Motor neuron (in vitro differentiated cells): ENCODE results near the gene N4BP2. TPM values are rescaled to one million over a fixed set of nuclear protein-coding genes. Genes with fewer than 3 reads are reported as not detected.
"Not testable (repeated sequence)": the region's sequence is repeated elsewhere in the genome, so short reads cannot be mapped to it uniquely, and the experiment has no call there.

Experiments used
- ATAC-seq, 8 experiments: fragments of 200-7000 bp; cut with Tn5 transposase; replicated peaks in 6 of 8; 2 replicates each; pipeline ENCODE4 v1.8.0; 2021; ENCODE audit warnings: mild to moderate bottlenecking in 8 of 8, moderate library complexity in 8 of 8
- H3K27ac ChIP-seq, 2 donors: fragments of 250-450 bp; sonication (Bioruptor Pico); 2 replicates each; pipeline ENCODE4 v1.9.0; 2021; ENCODE audit warnings: antibody characterized with exemption in 2 of 2, mild to moderate bottlenecking in 2 of 2, moderate library complexity in 1 of 2
- H3K4me1 ChIP-seq, 2 donors: fragments of 250-450 bp; sonication (Bioruptor Pico); replicated peaks in 1 of 2; 2 replicates each; pipeline ENCODE4 v1.6.1; 2021; ENCODE audit warnings: antibody characterized with exemption in 2 of 2, mild to moderate bottlenecking in 2 of 2, moderate library complexity in 1 of 2
- H3K4me3 ChIP-seq, 5 donors: fragments of 250-450 bp; sonication (Bioruptor Pico); 2 replicates each; pipeline ENCODE4 v1.9.0; 2021; ENCODE audit warnings: antibody characterized with exemption in 5 of 5, mild to moderate bottlenecking in 5 of 5, moderate library complexity in 4 of 5
- WGBS, 10 experiments: fragments of 450-650 bp; shearing (Covaris generic); methylation state at CpG; one replicate each; pipeline ENCODE4 v1.0.0; 2022; 5-methylcytosine and 5-hydroxymethylcytosine counted together
- in situ Hi-C, 9 experiments: fragments of 400-800 bp; cut with MboI; loops; one replicate each; pipeline ENCODE4 v1.15.0; 2021; ENCODE audit warnings: low sequenced_read_pairs in 9 of 9, low pct_unique_long_range_greater_than_20kb in 2 of 9; ENCODE audit not compliant: unreplicated experiment in 9 of 9
- total RNA-seq, 8 experiments: library from RNA; unstranded; fragments of 300-600 nt; gene quantifications; 2 replicates each; pipeline versions ENCODE4 v1.2.3 to v1.2.4, GENCODE V29; 2022

N4BP2 gene
- total RNA-seq = 10 to 100 TPM in 7 of 8 experiments, 1 to 10 TPM in 1; 7.4 to 38.0 (median 27.3) TPM

GRCh38 chr4:40056716-40057585 is at the start of gene N4BP2:
TSS of gene N4BP2 (plus strand) at chr4:40056850. CDS start at chr4:40097341, 40,491 bp downstream.
- ATAC-seq = peak; percentile 57 to 87 (median 80)
- Histone ChIP-seq H3K4me1 (peaks cover 11 to 13% of the 10 kb centered on the region in 2 donors), H3K27ac (peak within 1 kb of the TSS; percentile 97 to 99), H3K4me3 (peak within 1 kb of the TSS; percentile 63 to 77 (median 74))
- in situ Hi-C loops = loop anchor here in 5 of 9 experiments (25.0 kb wide), 1 partner anchor 255 kb away; no protein-coding TSS in a partner anchor
- WGBS, 10 experiments = 0% methylated on average over 1 to 5 of the region's 99 CpGs; no CpG with 5 or more reads in 8 of the 10 experiments

DNA sequence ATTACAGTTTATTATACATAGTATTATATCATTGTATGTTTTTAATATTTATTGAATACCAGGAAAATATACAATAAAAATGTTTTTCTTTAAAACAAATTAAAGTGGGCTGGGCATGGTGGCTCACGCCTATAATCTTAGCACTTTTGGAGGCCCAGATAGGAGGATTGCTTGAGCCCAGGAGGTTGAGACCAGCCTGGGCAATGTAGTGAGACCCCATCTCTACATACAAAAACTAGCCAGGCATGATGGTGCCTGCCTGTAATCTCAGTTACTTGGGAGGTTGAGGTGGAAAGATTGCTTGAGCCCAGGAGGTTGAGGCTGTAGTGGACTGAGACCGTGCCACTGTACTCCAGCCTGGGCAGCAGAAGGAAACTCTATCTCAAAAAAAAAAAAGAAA is 40.6 kb upstream of the N4BP2 start:
- no peak overlapping the region for H3K4me3 ChIP-seq

DNA sequence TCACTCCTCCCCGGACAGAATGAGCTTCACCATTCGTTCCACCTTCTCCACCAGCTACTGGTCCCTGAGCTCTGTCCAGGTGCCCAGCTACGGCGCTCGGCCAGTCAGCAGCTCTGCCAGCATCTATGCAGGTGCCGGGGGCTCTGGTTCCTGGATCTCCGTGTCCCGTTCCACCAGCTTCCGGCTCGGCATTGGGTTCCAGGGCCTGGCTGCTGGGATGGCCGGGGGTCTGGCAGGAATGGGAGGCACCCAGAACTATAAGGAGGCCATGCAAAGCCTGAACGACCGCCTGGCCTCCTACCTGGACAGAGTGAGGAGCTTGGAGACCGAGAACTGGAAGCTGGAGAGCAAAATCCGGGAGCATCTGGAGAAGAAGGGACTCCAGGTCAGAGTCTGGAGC is 36.4 kb upstream of the N4BP2 start:
- Histone ChIP-seq H3K4me3 (no peak overlapping the region), H3K27ac (no peak overlapping the region), H3K4me1 (no peaks in the 10 kb centered on the region)
- in situ Hi-C loops = no loop called here
- no peak for ATAC-seq
- 30 to 80% (median 73%) methylated on average over 1 to 10 of the region's 15 CpGs; no CpG with 5 or more reads in 4 of the 10 experiments for WGBS, 10 experiments

More for the DNA sequence above, 40.6 kb upstream of the N4BP2 start:
- no peak for ATAC-seq
- Histone ChIP-seq H3K4me1 (no peaks in the 10 kb centered on the region), H3K27ac (no peak overlapping the region)
- WGBS, 10 experiments = 76 to 100% methylated on average over 1 to 2 of the region's 2 CpGs; no CpG with 5 or more reads in 8 of the 10 experiments
- in situ Hi-C loops = no loop called here

DNA sequence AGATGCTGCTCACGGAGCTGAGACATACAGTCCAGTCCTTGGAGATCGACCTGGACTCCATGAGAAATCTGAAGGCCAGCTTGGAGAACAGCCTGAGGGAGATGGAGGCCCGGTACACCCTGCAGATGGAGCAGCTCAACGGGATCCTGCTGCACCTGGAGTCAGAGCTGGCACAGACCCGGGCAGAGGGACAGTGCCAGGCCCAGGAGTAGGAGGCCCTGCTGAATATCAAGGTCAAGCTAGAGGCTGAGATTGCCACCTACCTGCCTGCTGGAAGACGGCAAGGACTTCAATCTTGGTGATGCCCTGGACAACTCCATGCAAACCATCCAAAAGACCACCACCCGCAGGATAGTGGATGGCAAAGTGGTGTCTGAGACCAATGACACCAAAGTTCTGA is 35.5 kb upstream of the N4BP2 start:
- WGBS, 10 experiments = 60 to 100% (median 85%) methylated on average over 1 to 3 of the region's 7 CpGs; no CpG with 5 or more reads in 4 of the 10 experiments
- H3K4me1 ChIP-seq, ATAC-seq, in situ Hi-C loops, H3K27ac ChIP-seq, H3K4me3 ChIP-seq: not testable (repeated sequence)

DNA sequence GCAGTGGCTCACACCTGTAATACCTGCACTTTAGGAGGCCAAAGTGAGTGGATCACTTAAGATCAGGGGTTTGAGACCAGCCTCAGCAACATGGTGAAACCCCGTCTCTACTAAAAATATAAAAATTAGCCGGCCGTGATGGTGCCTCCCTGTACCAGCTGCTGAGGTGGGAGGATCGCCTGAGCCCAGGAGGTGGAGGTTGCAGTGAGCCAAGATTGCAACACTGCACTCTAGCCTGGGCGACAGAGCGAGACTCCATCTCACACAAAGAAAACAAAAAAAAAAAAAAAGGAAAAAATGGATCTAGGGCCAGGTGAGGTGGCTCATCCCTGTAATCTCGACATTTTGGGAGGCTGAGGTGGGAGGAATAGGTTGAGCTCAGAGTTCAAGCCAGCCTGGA is 32.6 kb upstream of the N4BP2 start:
- H3K27ac ChIP-seq, H3K4me1 ChIP-seq, ATAC-seq, in situ Hi-C loops, H3K4me3 ChIP-seq: not testable (repeated sequence)
- WGBS, 10 experiments = 80% methylated on average over 1 of the region's 7 CpGs; no CpG with 5 or more reads in 9 of the 10 experiments

GRCh38 chr4:40032785-40033184 is 23.9 kb upstream of the N4BP2 start:
- in situ Hi-C loops = no loop called here
- Histone ChIP-seq H3K4me1 (no peaks in the 10 kb centered on the region), H3K4me3 (no peak overlapping the region), H3K27ac (no peak overlapping the region)
- WGBS, 10 experiments = 70 to 100% (median 80%) methylated on average over 1 to 2 of the region's 22 CpGs; no CpG with 5 or more reads in 5 of the 10 experiments
- no peak for ATAC-seq

- 0 to 100% (median 56%) methylated on average over 1 to 2 of the region's 2 CpGs; no CpG with 5 or more reads in 5 of the 10 experiments for WGBS, 10 experiments
- ATAC-seq = no peak
- Histone ChIP-seq H3K4me3 (no peak overlapping the region), H3K4me1 (no peaks in the 10 kb centered on the region), H3K27ac (no peak overlapping the region)
- in situ Hi-C loops = no loop called here
These were observed 23.0 kb upstream of the N4BP2 start for GRCh38 chr4:40033613-40034012.

GRCh38 chr4:40038977-40039376 is 17.7 kb upstream of the N4BP2 start:
- no peak overlapping the region for H3K27ac ChIP-seq
- 0 to 96% (median 57%) methylated on average over 1 to 6 of the region's 7 CpGs; no CpG with 5 or more reads in 2 of the 10 experiments for WGBS, 10 experiments
- in situ Hi-C loops = no loop called here

GRCh38 chr4:40040908-40041307 is 15.7 kb upstream of the N4BP2 start:
- H3K27ac ChIP-seq = no peak overlapping the region
- no peak for ATAC-seq
- no peak overlapping the region for H3K4me3 ChIP-seq
- in situ Hi-C loops = no loop called here
- H3K4me1 ChIP-seq = no peaks in the 10 kb centered on the region
- 60 to 100% (median 91%) methylated on average over 2 to 4 of the region's 4 CpGs; no CpG with 5 or more reads in 3 of the 10 experiments for WGBS, 10 experiments

More at GRCh38 chr4:40038977-40039376, 17.7 kb upstream of the N4BP2 start:
- ATAC-seq = no peak
- no peaks in the 10 kb centered on the region for H3K4me1 ChIP-seq
- H3K4me3 ChIP-seq = no peak overlapping the region

- no peak for ATAC-seq
- Histone ChIP-seq H3K4me3 (no peak overlapping the region), H3K27ac (no peak overlapping the region), H3K4me1 (no peaks in the 10 kb centered on the region)
- 88 to 98% (median 94%) methylated on average over 4 to 15 of the region's 24 CpGs; no CpG with 5 or more reads in 4 of the 10 experiments for WGBS, 10 experiments
- in situ Hi-C loops = no loop called here
These were observed 12.9 kb upstream of the N4BP2 start for GRCh38 chr4:40043786-40044185.

- peak in 6 of 8 experiments; percentile 29 to 93 (median 56) for ATAC-seq
- WGBS, 10 experiments = 65 to 100% (median 85%) methylated on average over 1 to 8 of the region's 8 CpGs; no CpG with 5 or more reads in 2 of the 10 experiments
- Histone ChIP-seq H3K4me1 (peaks cover 0 to 4% of the 10 kb centered on the region in 2 donors), H3K27ac (no peak overlapping the region), H3K4me3 (no peak overlapping the region)
- in situ Hi-C loops = no loop called here
These were observed 10.2 kb upstream of the N4BP2 start for GRCh38 chr4:40046311-40046980.

DNA sequence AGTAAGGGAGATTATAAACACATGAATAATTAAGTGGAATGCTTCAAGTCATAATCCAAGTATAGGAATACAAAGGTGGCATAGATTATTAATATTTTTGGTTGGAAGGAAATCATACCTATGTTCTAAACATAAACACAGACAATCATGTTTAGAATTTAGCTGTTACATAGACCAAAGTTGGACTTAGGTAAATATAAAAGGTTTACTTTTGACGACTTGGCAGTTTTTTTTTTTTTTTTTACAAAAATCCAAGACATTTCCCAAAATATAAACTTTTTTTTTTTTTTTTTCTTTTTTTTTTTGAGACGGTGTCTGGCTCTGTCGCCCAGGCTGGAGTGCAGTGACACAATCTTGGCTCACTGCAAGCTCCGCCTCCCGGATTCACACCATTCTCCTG is 3.5 kb upstream of the N4BP2 start:
- no peak for ATAC-seq
- no peak overlapping the region for H3K27ac ChIP-seq
- H3K4me1 ChIP-seq = peaks cover 8 to 17% of the 10 kb centered on the region in 2 donors
- WGBS, 10 experiments = 30 to 100% (median 98%) methylated on average over 1 to 5 of the region's 5 CpGs; no CpG with 5 or more reads in 2 of the 10 experiments
- in situ Hi-C loops = loop anchor here in 5 of 9 experiments (25.0 kb wide), 1 partner anchor 259 kb away; no protein-coding TSS in a partner anchor
- H3K4me3 ChIP-seq = no peak overlapping the region

DNA sequence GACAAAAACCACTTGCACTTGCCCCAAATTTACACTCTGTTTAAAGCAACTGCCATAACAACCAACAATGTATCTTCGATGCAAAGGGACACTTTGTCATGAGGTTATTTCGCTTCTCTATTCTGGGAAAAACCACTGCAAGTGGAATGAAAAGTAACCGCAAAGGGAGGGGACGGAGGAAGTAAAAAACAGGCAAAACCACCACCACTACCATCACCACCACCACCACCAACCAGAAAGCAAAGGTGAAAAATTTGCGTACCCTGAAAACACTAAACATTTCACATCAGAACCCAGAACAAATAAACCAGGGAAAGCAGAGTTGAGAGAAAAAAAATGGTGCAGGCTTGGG is 1.2 kb upstream of the N4BP2 start:
- H3K4me3 ChIP-seq = peak overlapping the region; percentile 63 to 77 (median 74)
- H3K27ac ChIP-seq = peak overlapping the region; percentile 97 to 99
- peaks cover 11 to 13% of the 10 kb centered on the region in 2 donors for H3K4me1 ChIP-seq
- no peak for ATAC-seq
- in situ Hi-C loops = loop anchor here in 5 of 9 experiments (25.0 kb wide), 1 partner anchor 257 kb away; no protein-coding TSS in a partner anchor
- 2 to 39% (median 11%) methylated on average over 3 to 5 of the region's 5 CpGs; no CpG with 5 or more reads in 3 of the 10 experiments for WGBS, 10 experiments
